ENCODE measurements around the gene CALN1.

The CALN1 gene

GRCh38 chr7:72292794-72293193 lies 119.3 kb downstream of the CALN1 start:
- TF ChIP-seq POLR2AphosphoS5 (IDR thresholded peaks at IDR 0.05; ENCODE audit: low read depth, low read length): no peak
- TF ChIP-seq, protein P1, sequence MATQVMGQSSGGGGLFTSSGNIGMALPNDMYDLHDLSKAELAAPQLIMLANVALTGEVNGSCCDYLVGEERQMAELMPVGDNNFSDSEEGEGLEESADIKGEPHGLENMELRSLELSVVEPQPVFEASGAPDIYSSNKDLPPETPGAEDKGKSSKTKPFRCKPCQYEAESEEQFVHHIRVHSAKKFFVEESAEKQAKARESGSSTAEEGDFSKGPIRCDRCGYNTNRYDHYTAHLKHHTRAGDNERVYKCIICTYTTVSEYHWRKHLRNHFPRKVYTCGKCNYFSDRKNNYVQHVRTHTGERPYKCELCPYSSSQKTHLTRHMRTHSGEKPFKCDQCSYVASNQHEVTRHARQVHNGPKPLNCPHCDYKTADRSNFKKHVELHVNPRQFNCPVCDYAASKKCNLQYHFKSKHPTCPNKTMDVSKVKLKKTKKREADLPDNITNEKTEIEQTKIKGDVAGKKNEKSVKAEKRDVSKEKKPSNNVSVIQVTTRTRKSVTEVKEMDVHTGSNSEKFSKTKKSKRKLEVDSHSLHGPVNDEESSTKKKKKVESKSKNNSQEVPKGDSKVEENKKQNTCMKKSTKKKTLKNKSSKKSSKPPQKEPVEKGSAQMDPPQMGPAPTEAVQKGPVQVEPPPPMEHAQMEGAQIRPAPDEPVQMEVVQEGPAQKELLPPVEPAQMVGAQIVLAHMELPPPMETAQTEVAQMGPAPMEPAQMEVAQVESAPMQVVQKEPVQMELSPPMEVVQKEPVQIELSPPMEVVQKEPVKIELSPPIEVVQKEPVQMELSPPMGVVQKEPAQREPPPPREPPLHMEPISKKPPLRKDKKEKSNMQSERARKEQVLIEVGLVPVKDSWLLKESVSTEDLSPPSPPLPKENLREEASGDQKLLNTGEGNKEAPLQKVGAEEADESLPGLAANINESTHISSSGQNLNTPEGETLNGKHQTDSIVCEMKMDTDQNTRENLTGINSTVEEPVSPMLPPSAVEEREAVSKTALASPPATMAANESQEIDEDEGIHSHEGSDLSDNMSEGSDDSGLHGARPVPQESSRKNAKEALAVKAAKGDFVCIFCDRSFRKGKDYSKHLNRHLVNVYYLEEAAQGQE (IDR thresholded peaks at IDR 0.05; ENCODE audit: insufficient read depth in 1 of 2, low read depth in 2 of 2, low read length in 2 of 2): no peak
- TF ChIP-seq TAF1 (IDR thresholded peaks at IDR 0.05; ENCODE audit: borderline replicate concordance, insufficient read depth, low read length): no peak
- TF ChIP-seq FOXP2 (optimal IDR thresholded peaks at IDR 0.05; ENCODE audit: borderline replicate concordance, extremely low read depth, extremely low read length, insufficient read depth): no peak
- no peak for TF ChIP-seq SIN3A (IDR thresholded peaks at IDR 0.05; ENCODE audit: borderline replicate concordance, insufficient read depth, low read length)

DNA sequence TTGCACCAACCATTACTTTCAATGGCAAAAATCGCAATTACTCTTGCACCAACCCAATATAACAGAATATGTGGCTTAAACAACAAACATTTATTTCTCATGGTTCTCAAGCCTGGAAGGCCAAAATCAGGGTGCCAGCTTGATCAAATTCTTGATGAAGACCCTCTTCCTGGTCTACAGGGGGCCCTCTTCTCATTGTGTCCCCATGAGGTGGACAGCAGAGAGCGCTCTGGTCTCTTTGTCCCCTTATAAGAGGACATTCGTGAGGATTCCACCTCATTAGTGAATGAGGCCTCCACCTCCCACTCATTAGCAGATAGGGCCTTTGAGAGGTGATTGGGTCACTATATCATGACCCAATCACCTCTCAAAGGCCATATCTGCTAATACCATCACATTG lies 120.0 kb downstream of the CALN1 start:
- TF ChIP-seq POLR2AphosphoS5 (IDR thresholded peaks at IDR 0.05; ENCODE audit: low read depth, low read length) (no peak), FOXP2 (optimal IDR thresholded peaks at IDR 0.05; ENCODE audit: borderline replicate concordance, extremely low read depth, extremely low read length, insufficient read depth) (no peak), SIN3A (IDR thresholded peaks at IDR 0.05; ENCODE audit: borderline replicate concordance, insufficient read depth, low read length) (no peak), TAF1 (IDR thresholded peaks at IDR 0.05; ENCODE audit: borderline replicate concordance, insufficient read depth, low read length) (no peak)
- TF ChIP-seq, protein P1 (IDR thresholded peaks at IDR 0.05; ENCODE audit: insufficient read depth in 1 of 2, low read depth in 2 of 2, low read length in 2 of 2): no peak

GRCh38 chr7:72286519-72286918 lies 125.6 kb downstream of the CALN1 start:
- TF ChIP-seq TAF1 (IDR thresholded peaks at IDR 0.05; ENCODE audit: borderline replicate concordance, insufficient read depth, low read length) (no peak), POLR2AphosphoS5 (IDR thresholded peaks at IDR 0.05; ENCODE audit: low read depth, low read length) (no peak), FOXP2 (optimal IDR thresholded peaks at IDR 0.05; ENCODE audit: borderline replicate concordance, extremely low read depth, extremely low read length, insufficient read depth) (no peak), SIN3A (IDR thresholded peaks at IDR 0.05; ENCODE audit: borderline replicate concordance, insufficient read depth, low read length) (no peak)
- TF ChIP-seq, protein P1 (IDR thresholded peaks at IDR 0.05; ENCODE audit: insufficient read depth in 1 of 2, low read depth in 2 of 2, low read length in 2 of 2): no peak

DNA sequence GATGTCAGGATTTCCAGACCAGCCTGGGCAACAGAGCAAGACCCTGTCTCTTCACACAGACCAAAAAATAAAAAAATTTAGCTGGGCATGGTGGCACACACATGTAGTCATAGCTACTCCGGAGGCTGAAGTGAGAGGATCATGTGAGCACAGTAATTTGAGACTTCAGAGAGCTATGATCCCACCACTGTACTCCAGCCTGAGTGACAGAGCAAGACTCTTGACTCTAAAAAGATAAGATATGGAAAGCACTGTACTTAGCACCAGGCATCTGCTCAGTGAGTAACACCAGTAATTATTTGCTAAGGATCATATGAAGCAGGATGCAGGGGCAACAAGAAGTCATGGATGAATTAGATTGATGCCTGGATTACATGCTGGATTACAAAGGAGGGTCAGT lies 128.8 kb downstream of the CALN1 start:
- TF ChIP-seq SIN3A (IDR thresholded peaks at IDR 0.05; ENCODE audit: borderline replicate concordance, insufficient read depth, low read length) (no peak), POLR2AphosphoS5 (IDR thresholded peaks at IDR 0.05; ENCODE audit: low read depth, low read length) (no peak), FOXP2 (optimal IDR thresholded peaks at IDR 0.05; ENCODE audit: borderline replicate concordance, extremely low read depth, extremely low read length, insufficient read depth) (no peak), TAF1 (IDR thresholded peaks at IDR 0.05; ENCODE audit: borderline replicate concordance, insufficient read depth, low read length) (no peak)
- TF ChIP-seq, protein P1 (IDR thresholded peaks at IDR 0.05; ENCODE audit: insufficient read depth in 1 of 2, low read depth in 2 of 2, low read length in 2 of 2): no peak

- TF ChIP-seq, protein P1 (IDR thresholded peaks at IDR 0.05; ENCODE audit: insufficient read depth in 1 of 2, low read depth in 2 of 2, low read length in 2 of 2): no peak
- TF ChIP-seq FOXP2 (optimal IDR thresholded peaks at IDR 0.05; ENCODE audit: borderline replicate concordance, extremely low read depth, extremely low read length, insufficient read depth): no peak
- TF ChIP-seq SIN3A (IDR thresholded peaks at IDR 0.05; ENCODE audit: borderline replicate concordance, insufficient read depth, low read length): no peak
- no peak for TF ChIP-seq TAF1 (IDR thresholded peaks at IDR 0.05; ENCODE audit: borderline replicate concordance, insufficient read depth, low read length)
- TF ChIP-seq POLR2AphosphoS5 (IDR thresholded peaks at IDR 0.05; ENCODE audit: low read depth, low read length): no peak
These were observed 130.8 kb downstream of the CALN1 start for GRCh38 chr7:72281308-72281707.
